ENCODE data around the gene TMEM126A.
"Not testable (repeated sequence)": the region's sequence is repeated elsewhere in the genome, so short reads cannot be mapped to it uniquely, and the experiment has no call there.

TMEM126A gene

DNA sequence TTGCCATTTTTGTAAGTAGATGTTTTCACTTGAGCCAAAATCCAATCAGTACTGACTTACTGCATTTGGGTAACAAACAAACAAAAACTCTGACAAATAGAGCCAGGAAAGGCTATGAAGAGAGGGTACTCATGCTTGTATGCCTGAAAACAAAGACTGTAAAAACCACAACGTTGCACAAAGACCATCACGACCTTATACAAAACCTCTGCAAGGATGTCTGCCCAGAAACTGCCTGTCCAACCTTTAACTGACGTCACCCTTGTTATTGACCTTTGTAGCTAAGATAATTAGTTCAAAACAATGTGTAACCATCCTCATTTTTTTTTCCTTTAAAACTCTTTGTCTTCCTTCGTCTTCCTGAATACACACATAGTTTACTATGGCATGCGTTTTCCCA, 18.0 kb downstream of the TMEM126A start:
- no peak overlapping the region for H3K4me3 ChIP-seq (ENCODE audit: low read depth, low read length)
- peak; percentile 14 for DNase-seq (ENCODE audit: low read depth, low spot score)
- in situ Hi-C loops (cut with HindIII; ENCODE audit: low sequenced_read_pairs) = no loop called here
- TF ChIP-seq CTCF (IDR thresholded peaks at IDR 0.05; ENCODE audit: low read depth, low read length) = no peak

- no peak overlapping the region for H3K4me3 ChIP-seq (ENCODE audit: low read depth, low read length)
- TF ChIP-seq CTCF (IDR thresholded peaks at IDR 0.05; ENCODE audit: low read depth, low read length) = no peak
- in situ Hi-C loops (cut with HindIII; ENCODE audit: low sequenced_read_pairs) = no loop called here
- no peak for DNase-seq (ENCODE audit: low read depth, low spot score)
Observed at GRCh38 chr11:85666687-85667086, 18.9 kb downstream of the TMEM126A start.

DNA sequence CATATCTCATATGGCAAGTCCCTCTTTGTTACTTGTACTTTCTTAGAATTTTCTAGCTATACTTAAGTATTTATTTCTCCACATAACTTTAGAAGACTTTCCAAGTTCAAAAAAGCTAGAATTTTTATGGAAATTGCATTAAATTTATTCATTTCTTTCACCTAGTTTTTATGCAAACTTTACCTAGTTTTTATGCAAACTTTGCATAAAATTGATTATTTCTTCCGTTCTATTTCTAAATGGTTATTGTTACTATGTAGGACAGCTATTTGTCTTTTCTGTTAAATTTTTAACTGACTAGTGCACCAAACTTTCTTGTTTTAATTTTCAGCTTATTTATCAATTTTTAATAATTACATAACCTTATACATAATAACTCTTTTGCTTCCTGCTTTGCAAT, 20.4 kb downstream of the TMEM126A start:
- DNase-seq (ENCODE audit: low read depth, low spot score) = no peak
- TF ChIP-seq CTCF (IDR thresholded peaks at IDR 0.05; ENCODE audit: low read depth, low read length) = no peak
- no peak overlapping the region for H3K4me3 ChIP-seq (ENCODE audit: low read depth, low read length)
- in situ Hi-C loops (cut with HindIII; ENCODE audit: low sequenced_read_pairs) = no loop called here

GRCh38 chr11:85670949-85671663, 23.3 kb downstream of the TMEM126A start:
- in situ Hi-C loops (cut with HindIII; ENCODE audit: low sequenced_read_pairs); H3K4me3 ChIP-seq (ENCODE audit: low read depth, low read length); DNase-seq (ENCODE audit: low read depth, low spot score): not testable (repeated sequence)

DNA sequence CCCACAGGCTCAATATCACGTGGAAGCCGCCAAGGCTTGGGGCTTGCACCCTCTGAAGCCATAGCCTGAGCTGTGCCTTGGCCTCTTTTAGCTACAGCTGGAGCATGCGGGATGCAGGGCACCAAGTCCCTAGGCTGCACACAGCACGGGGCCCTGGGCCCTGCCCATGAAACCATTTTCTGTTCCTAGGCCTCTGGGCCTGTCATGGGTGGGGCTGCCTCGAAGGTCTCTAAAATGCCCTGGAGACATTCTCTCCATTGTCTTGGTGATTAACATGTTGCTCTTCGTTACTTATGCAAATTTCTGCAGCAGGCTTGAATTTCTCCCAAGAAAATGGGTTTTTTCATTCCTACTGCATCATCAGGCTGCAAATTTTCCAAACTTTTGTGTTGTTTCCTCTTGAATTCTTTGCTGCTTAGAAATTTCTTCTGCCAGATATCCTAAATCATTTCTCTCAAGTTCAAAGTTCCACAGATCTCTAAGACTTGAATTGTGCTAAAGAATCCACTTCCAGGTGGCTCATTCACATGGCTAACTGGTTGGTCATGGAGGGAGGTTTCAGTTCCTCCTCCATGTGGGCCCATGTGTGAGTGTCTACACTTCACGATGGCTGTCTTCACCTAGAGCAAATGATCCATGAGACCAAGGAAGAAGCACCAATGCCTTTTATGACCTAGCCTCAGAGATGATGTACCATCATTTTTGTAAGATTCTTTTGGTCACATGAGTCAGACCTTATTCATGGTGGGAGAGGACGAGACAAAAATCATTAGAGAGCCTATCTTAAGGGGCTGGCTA, 24.5 kb downstream of the TMEM126A start:
- in situ Hi-C loops (cut with HindIII; ENCODE audit: low sequenced_read_pairs) = no loop called here
- TF ChIP-seq CTCF (IDR thresholded peaks at IDR 0.05; ENCODE audit: low read depth, low read length) = no peak
- H3K4me3 ChIP-seq (ENCODE audit: low read depth, low read length) = no peak overlapping the region
- no peak for DNase-seq (ENCODE audit: low read depth, low spot score)

DNA sequence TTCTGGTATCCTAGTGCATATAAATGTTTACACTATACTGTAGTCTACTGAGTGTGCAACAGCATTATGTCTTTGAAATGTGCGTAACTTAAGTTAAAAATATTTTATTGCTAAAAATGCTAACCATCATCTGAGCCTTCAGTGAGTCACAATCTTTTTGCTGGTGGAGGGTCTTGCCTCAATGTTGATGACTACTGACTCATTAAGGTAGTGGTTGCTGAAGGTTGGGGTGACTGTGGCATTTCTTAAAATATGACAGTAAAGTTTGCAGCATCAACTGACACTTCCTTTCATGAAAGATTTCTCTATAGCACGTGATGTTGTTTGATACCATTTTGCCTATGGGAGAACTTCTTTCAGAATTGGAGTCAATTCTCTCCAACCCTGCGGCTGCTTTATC, 25.6 kb downstream of the TMEM126A start:
- TF ChIP-seq CTCF (IDR thresholded peaks at IDR 0.05; ENCODE audit: low read depth, low read length) = no peak
- in situ Hi-C loops (cut with HindIII; ENCODE audit: low sequenced_read_pairs) = no loop called here
- DNase-seq (ENCODE audit: low read depth, low spot score) = no peak
- H3K4me3 ChIP-seq (ENCODE audit: low read depth, low read length) = no peak overlapping the region

DNA sequence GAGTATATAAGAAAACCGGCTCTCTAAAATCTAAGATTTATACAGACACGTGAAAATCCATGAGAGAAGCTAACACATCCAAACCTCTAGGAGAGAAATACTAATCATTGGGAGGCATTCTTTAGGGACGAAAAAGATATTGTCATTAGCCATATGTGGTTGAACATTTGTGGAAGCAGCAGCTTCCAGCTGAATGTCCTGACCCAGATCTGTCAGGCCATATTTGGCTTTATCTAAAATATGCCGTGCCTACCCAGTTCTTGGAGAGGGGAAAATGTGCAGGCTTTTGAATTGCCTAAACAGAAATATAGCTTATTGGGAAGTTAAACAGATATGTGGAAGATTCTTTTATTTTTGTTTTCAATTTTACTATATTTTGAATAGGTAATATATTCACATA, 31.8 kb downstream of the TMEM126A start:
- no peak for TF ChIP-seq CTCF (IDR thresholded peaks at IDR 0.05; ENCODE audit: low read depth, low read length)
- DNase-seq (ENCODE audit: low read depth, low spot score) = no peak
- no peak overlapping the region for H3K4me3 ChIP-seq (ENCODE audit: low read depth, low read length)
- in situ Hi-C loops (cut with HindIII; ENCODE audit: low sequenced_read_pairs) = no loop called here
